ENCODE measurements around the gene NUPR2.
"Not testable (repeated sequence)": the region's sequence is repeated elsewhere in the genome, so short reads cannot be mapped to it uniquely, and the experiment has no call there.

Gene NUPR2

GRCh38 chr7:56083150-56083785 is 32.9 kb downstream of the NUPR2 start:
- no peak for FAIRE-seq

DNA sequence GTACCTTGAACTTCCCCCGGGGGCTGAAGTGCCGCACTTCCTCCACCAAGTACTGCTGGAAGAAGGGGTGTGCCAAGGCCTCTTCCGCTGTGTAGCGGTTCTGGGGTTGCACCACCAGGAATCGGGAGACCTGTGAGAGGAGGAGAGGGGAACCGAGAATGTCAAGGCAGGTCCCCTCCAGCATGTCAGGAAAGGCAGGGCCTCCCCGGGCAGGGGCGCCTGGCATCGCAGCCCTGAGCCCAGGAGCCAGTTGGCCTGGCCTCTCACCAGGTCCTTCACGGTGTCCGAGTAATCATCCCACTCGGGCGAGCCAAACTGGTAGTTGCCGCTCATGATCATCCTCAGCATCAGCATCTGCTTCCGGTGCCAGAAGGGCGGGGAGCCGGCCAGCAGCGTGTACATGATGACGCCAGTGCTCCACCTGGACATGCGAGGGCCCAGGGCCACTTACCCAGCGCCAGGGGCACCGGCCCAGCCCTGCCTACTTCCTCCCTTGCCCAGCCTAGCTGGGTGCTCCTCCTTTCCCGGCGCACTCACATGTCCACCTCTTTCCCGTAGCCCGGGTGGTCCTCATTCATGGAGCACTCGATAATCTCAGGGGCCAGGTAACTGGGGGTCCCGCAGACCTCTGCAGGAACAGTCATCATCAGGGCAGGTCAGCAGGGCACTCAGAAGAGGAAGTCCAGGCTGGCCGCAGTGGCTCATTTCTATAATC is 34.4 kb downstream of the NUPR2 start:
- FAIRE-seq: no peak

GRCh38 chr7:56080726-56081435 is 35.3 kb downstream of the NUPR2 start:
- not testable (repeated sequence) for FAIRE-seq

- FAIRE-seq: no peak
Measured at GRCh38 chr7:56079450-56080185, 36.6 kb downstream of the NUPR2 start.

- no peak for FAIRE-seq
Measured at GRCh38 chr7:56078196-56078595, 38.0 kb downstream of the NUPR2 start.

GRCh38 chr7:56077681-56078080 is 38.5 kb downstream of the NUPR2 start:
- FAIRE-seq: no peak

DNA sequence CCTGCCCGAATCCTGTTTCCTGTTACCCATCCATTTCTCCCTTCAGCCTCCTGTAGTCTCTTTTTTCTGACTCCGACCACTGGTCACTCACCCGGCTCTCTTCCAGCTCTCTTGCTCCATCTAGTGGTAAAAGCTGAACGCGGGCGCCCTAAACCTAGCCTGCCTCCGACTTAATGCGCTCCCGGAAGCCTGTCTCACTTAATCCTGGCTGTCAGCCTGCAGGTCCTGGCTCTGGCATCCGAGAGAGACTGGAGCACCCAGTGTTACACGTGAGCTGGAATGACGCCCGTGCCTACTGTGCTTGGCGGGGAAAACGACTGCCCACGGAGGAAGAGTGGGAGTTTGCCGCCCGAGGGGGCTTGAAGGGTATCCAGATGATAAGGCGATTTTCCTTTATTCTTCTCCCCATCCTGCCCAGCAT is 41.8 kb downstream of the NUPR2 start:
- no peak for FAIRE-seq

DNA sequence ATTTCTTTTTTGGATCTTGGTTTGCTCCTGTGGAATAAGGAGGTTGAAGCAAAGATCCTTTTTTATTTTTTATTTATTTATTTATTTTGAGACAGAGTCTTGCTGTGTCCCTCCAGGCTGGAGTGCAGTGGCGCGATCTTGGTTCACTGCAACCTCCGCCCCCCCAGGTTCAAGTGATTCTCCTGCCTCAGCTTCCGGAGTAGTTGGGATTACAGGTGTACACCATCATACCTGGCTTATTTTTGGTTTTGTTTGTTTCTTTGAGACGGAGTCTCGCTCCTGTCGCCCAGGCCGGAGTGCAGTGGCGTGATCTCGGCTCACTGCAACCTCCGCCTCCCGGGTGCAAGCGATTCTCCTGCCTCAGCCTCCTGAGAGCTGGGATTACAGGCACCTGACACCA is 49.8 kb downstream of the NUPR2 start:
- not testable (repeated sequence) for FAIRE-seq

Data from colon (tissue), 2 donors.